ENCODE measurements around the gene XIAP.
"Not testable (repeated sequence)": the region's sequence is repeated elsewhere in the genome, so short reads cannot be mapped to it uniquely, and the experiment has no call there.

XIAP gene

GRCh38 chrX:123876844-123877243 lies 17.0 kb downstream of the XIAP start:
- no peak for DNase-seq (ENCODE audit: low spot score)

- DNase-seq (ENCODE audit: low spot score): no peak
Measured at GRCh38 chrX:123878252-123878721, 18.4 kb downstream of the XIAP start.

- no peak for DNase-seq (ENCODE audit: low spot score)
Measured at GRCh38 chrX:123881330-123881729, 21.5 kb downstream of the XIAP start.

- DNase-seq (ENCODE audit: low spot score): no peak
Measured at GRCh38 chrX:123882391-123882790, 22.5 kb downstream of the XIAP start.

- peak; percentile 58 for DNase-seq (ENCODE audit: low spot score)
Measured at GRCh38 chrX:123884809-123885408, 25.1 kb downstream of the XIAP start.

GRCh38 chrX:123899701-123900100 lies 39.8 kb downstream of the XIAP start:
- no peak for DNase-seq (ENCODE audit: low spot score)

- not testable (repeated sequence) for DNase-seq (ENCODE audit: low spot score)
Measured at GRCh38 chrX:123903261-123903660, 43.4 kb downstream of the XIAP start.

DNA sequence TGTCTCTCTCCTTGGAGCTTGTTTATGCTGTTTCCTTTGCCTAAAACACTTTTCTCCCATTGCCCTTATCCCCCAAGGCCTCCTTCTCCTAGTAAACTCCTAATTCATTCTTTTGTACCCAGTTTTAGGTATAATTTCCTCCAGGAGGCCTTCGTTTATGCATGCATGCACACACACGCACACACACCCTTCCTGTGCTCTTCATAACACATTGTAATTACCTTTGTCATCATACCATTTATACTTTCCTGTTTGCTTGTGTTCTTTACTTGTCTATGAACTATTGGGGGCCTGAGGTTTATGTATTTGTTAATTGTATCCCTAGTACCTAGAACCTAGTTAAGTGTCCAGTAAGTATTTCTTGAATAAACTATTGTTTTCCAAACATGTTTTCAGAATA lies 45.5 kb downstream of the XIAP start:
- DNase-seq (ENCODE audit: low spot score): peak; percentile 43

GRCh38 chrX:123906557-123907316 lies 46.9 kb downstream of the XIAP start:
- DNase-seq (ENCODE audit: low spot score): no peak

- DNase-seq (ENCODE audit: low spot score): no peak
Measured at GRCh38 chrX:123909523-123909922, 49.7 kb downstream of the XIAP start.

DNA sequence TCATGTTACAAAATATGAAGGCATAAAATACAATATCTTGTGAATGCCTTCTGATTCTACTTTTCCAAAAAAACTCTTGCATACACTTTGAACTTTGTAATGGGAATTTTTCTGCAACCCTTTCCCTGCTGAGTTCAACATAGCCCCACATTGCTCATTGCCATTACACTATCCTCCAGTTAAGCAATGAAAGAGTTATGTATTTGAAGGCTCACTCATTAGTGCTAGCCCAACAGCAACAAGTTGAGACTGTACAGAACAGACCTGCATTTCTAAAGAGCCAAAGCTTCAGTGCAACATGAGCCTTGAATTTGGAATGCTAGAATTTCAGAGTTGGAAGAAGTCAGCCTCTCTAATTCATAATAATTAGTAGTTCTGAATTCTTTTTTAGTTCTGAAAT lies 57.2 kb downstream of the XIAP start:
- no peak for DNase-seq (ENCODE audit: low spot score)

- no peak for DNase-seq (ENCODE audit: low spot score)
Measured at GRCh38 chrX:123918106-123918721, 58.4 kb downstream of the XIAP start.

DNA sequence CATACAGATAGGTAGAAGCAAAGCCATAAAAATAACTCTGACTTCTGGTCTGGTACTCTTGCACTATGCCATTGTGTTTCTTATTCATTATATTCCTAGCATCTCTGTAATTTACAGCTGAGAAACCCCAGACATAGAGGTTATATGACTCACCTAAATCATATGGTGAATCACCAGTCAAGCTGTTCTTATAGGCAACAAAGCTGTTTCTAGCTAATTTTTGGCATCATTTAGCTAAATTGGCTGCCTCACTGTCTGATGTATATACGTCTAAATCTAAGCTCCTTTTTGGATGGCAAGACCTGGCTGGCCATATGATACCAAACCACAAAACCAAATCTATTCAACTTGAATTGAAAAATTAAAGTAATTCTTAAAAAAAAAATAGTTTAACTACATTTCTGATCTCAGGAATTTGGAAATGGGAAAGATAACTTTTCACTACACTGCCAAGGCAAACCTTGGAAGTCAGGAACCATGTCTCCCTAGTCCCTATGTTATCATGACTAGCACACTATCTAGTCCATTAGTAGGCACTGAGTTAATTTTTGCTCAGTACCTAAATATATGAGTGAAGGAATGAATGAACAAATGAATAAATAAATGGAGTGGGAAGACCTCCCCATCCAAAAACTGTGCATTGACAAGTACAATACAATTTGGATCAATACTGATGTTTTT lies 60.4 kb downstream of the XIAP start:
- peak; percentile 76 for DNase-seq (ENCODE audit: low spot score)

GRCh38 chrX:123923211-123923610 lies 63.4 kb downstream of the XIAP start:
- DNase-seq (ENCODE audit: low spot score): peak; percentile 28

GRCh38 chrX:123924186-123924585 lies 64.3 kb downstream of the XIAP start:
- DNase-seq (ENCODE audit: low spot score): no peak

DNA sequence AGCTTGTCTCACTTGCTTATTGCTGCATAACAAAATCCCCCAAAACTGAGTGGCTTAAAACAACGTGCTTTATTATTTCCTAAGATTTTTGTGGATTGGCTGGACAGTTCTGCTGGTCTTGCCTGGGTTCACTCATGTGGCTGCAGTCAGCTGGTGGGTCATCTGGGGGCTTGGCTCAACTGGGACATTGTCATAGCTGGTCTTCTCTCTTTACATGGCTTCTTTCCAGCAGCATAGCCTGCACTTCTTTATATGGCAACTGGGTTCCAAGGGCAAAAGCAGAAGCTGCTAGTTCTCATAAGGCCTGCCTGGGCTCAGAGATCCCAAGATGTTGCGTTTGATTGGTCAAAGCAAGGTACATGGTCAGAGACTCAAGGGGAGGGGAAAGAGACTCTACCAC lies 68.0 kb downstream of the XIAP start:
- DNase-seq (ENCODE audit: low spot score): no peak

DNA sequence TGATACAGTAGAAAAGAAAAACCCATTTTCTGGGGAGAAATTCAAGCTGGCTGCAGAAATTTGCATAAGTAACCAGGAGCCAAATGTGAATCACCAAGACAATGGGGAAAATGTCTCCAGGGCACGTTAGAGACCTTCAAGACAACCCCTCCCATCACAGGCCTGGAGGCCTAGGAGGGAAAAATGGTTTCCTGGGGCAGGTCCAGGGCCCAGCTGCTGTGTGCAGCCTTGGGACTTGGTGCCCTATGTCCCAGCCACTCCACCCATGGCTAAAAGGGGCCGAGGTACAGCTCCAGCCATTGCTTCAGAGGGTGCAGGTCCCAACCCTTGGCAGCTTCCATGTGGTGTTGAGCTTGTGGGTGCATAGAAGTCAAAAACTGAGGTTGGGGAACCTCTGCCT lies 72.2 kb downstream of the XIAP start:
- not testable (repeated sequence) for DNase-seq (ENCODE audit: low spot score)

DNA sequence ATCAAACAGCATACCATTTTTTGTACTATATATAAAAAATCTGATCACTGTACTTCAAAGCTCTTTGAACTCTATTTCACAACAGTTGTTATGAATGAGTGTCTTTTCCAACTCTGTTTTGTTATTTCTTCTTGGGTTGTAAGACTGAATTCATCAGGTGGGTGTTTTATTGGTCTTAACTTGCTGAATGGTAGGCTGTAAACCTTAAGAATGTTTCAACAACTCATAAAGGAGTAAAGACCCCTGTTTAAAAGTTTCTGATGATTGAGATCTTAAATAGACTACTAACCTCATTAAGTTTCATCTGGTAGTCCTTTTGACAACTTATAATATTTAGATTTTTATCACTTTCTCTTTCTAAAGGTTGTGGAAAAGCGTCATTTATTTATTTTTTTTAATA lies 83.2 kb downstream of the XIAP start:
- no peak for DNase-seq (ENCODE audit: low spot score)

DNA sequence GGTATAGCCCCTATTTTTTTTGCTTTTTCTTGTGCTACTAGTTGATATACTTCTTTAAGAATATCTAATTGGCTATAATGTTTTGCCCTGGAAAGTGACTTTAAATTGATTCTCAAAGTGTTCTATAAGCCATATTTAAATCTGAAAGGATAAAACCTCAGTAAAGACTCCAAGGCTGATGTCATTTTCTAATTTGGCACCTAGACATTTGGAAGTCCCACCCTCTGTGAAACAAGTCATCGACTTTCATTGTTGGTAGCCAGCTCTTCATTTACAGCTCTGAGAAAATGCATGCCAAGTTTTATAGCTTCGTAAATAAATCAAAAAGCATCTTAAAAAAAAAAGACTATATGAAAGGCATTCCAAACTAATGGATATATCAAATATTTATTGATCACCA lies 83.6 kb downstream of the XIAP start:
- DNase-seq (ENCODE audit: low spot score): no peak

DNA sequence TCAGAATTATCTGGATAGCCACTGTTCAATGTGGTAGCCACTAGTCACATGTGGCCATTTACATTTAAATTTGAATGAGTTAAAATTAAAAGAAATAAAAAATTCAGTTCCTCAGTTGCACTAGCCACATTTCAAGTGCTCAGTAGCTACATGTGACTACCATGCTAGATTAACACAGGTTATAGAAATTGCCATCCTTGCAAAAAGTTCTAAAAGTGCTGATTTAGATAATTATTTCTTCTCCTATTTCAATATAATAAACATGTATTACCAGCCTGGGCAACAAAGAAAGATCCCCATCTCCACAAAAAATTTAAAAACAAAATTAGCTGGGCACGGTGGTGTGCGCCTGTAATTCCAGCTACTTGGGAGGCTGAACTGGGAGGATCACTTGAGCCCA lies 90.0 kb downstream of the XIAP start:
- DNase-seq (ENCODE audit: low spot score): no peak

GRCh38 chrX:123959281-123960063 lies 99.6 kb downstream of the XIAP start:
- peak; percentile 29 for DNase-seq (ENCODE audit: low spot score)

GRCh38 chrX:123960956-123961267 lies 101.1 kb downstream of the XIAP start:
- DNase-seq (ENCODE audit: low spot score): no peak
